ENCODE measurements around the gene MEIOB. TPM values are rescaled to one million over a fixed set of nuclear protein-coding genes. Genes with fewer than 3 reads are reported as not detected.

Gene MEIOB
- total and polyA plus RNA-seq, 8 donors, result 0.26 to 0.44 TPM; not detected in 6

- Histone ChIP-seq H3K27ac (no peak overlapping the region), H3K27me3 (no peaks in the 10 kb centered on the region), H3K4me1 (peaks cover 0 to 8% (median 5%) of the 10 kb centered on the region in 3 donors), H3K36me3 (no peaks in the 10 kb centered on the region), H3K4me3 (no peak overlapping the region), H3K9me3 (no peaks in the 10 kb centered on the region)
- intact Hi-C loops (cut with DNase I), result no loop called here
- no peak for ATAC-seq
- WGBS, 2 donors, result 87 to 88% methylated on average over 44 to 51 of the region's 51 CpGs
- DNase-seq, result peak in 3 of 6 donors; percentile 55 to 81 (median 60)
- TF ChIP-seq, protein P1, sequence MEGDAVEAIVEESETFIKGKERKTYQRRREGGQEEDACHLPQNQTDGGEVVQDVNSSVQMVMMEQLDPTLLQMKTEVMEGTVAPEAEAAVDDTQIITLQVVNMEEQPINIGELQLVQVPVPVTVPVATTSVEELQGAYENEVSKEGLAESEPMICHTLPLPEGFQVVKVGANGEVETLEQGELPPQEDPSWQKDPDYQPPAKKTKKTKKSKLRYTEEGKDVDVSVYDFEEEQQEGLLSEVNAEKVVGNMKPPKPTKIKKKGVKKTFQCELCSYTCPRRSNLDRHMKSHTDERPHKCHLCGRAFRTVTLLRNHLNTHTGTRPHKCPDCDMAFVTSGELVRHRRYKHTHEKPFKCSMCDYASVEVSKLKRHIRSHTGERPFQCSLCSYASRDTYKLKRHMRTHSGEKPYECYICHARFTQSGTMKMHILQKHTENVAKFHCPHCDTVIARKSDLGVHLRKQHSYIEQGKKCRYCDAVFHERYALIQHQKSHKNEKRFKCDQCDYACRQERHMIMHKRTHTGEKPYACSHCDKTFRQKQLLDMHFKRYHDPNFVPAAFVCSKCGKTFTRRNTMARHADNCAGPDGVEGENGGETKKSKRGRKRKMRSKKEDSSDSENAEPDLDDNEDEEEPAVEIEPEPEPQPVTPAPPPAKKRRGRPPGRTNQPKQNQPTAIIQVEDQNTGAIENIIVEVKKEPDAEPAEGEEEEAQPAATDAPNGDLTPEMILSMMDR (IDR thresholded peaks at IDR 0.05), result no peak
- no peak for FAIRE-seq
Measured at GRCh38 chr16:1786242-1787055, 85.5 kb downstream of the MEIOB start.

- ATAC-seq, result no peak
- no peaks in the 10 kb centered on the region for H3K9me3 ChIP-seq
- 87 to 91% methylated on average over 14 of the region's 14 CpGs for WGBS, 2 donors
- no peaks in the 10 kb centered on the region for H3K36me3 ChIP-seq
- H3K27me3 ChIP-seq, result no peaks in the 10 kb centered on the region
- peak in 1 of 6 donors; percentile 67 for DNase-seq
- H3K27ac ChIP-seq, result no peak overlapping the region
- TF ChIP-seq, protein P1 (IDR thresholded peaks at IDR 0.05), result no peak
- intact Hi-C loops (cut with DNase I), result no loop called here
- peaks cover 5 to 14% (median 9%) of the 10 kb centered on the region in 3 donors for H3K4me1 ChIP-seq
- H3K4me3 ChIP-seq, result no peak overlapping the region
- no peak for FAIRE-seq
Measured at GRCh38 chr16:1785846-1786170, 86.2 kb downstream of the MEIOB start.

GRCh38 chr16:1784977-1785845, 86.8 kb downstream of the MEIOB start:
- Histone ChIP-seq H3K4me1 (peaks cover 11 to 16% (median 15%) of the 10 kb centered on the region in 3 donors), H3K9me3 (no peaks in the 10 kb centered on the region), H3K4me3 (no peak overlapping the region), H3K27me3 (no peaks in the 10 kb centered on the region), H3K36me3 (no peaks in the 10 kb centered on the region), H3K27ac (no peak overlapping the region)
- intact Hi-C loops (cut with DNase I), result no loop called here
- no peak for FAIRE-seq
- TF ChIP-seq, protein P1 (IDR thresholded peaks at IDR 0.05), result no peak
- peak in 2 of 6 donors; percentile 16 to 26 for DNase-seq
- no peak for ATAC-seq
- WGBS, 2 donors, result 83 to 87% methylated on average over 26 of the region's 26 CpGs

Other genes starting within 250 kb of the MEIOB start
- 10 to 100 TPM; 21.7 to 49.3 (median 32.4) TPM for gene JPT2, start 193.9 kb downstream of the MEIOB start, total RNA-seq
- 10 to 100 TPM; 13.5 to 22.2 TPM for gene JPT2, start 193.9 kb downstream of the MEIOB start, polyA plus RNA-seq
- 10 to 100 TPM; 25.5 to 51.8 (median 40.1) TPM for gene MAPK8IP3, start 166.0 kb downstream of the MEIOB start, total RNA-seq
- 100 to 1,000 TPM in 1 of 2 donors, 10 to 100 TPM in 1; 94.9 to 244 TPM for gene MAPK8IP3, start 166.0 kb downstream of the MEIOB start, polyA plus RNA-seq
- 10 to 100 TPM; 27.4 to 37.8 (median 30.4) TPM for gene NME3, start 100.6 kb downstream of the MEIOB start, total RNA-seq
- 100 to 1,000 TPM; 232 to 297 TPM for gene NME3, start 100.6 kb downstream of the MEIOB start, polyA plus RNA-seq
- gene EME2, start 99.4 kb downstream of the MEIOB start, total RNA-seq, result 1 to 10 TPM; 4.7 to 10.0 (median 6.8) TPM
- gene EME2, start 99.4 kb downstream of the MEIOB start, polyA plus RNA-seq, result 10 to 100 TPM; 18.4 to 37.9 TPM
- 10 to 100 TPM; 42.4 to 74.5 (median 54.7) TPM for gene MRPS34, start 99.0 kb downstream of the MEIOB start, total RNA-seq
- 10 to 100 TPM; 76.0 to 84.1 TPM for gene MRPS34, start 99.0 kb downstream of the MEIOB start, polyA plus RNA-seq
- 10 to 100 TPM; 19.2 to 41.3 (median 37.2) TPM for gene SPSB3, start 89.6 kb downstream of the MEIOB start, total RNA-seq
- 100 to 1,000 TPM; 161 to 223 TPM for gene SPSB3, start 89.6 kb downstream of the MEIOB start, polyA plus RNA-seq
- 10 to 100 TPM; 20.4 to 42.5 (median 25.6) TPM for gene NUBP2, start 89.2 kb downstream of the MEIOB start, total RNA-seq
- 10 to 100 TPM; 55.7 to 58.8 TPM for gene NUBP2, start 89.2 kb downstream of the MEIOB start, polyA plus RNA-seq
- gene IGFALS, start 78.5 kb downstream of the MEIOB start, total RNA-seq, result 1 to 10 TPM; 1.0 to 3.8 (median 2.3) TPM
- gene IGFALS, start 78.5 kb downstream of the MEIOB start, polyA plus RNA-seq, result 1 to 10 TPM; 4.4 to 8.2 TPM
- 10 to 100 TPM; 26.6 to 39.5 (median 34.6) TPM for gene HAGH, start 45.3 kb downstream of the MEIOB start, total RNA-seq
- 10 to 100 TPM; 57.9 to 63.7 TPM for gene HAGH, start 45.3 kb downstream of the MEIOB start, polyA plus RNA-seq
- gene FAHD1, start 45.0 kb downstream of the MEIOB start, total RNA-seq, result 10 to 100 TPM in 3 of 6 donors, 1 to 10 TPM in 3; 5.1 to 14.4 (median 10.2) TPM
- 10 to 100 TPM; 12.4 to 12.7 TPM for gene FAHD1, start 45.0 kb downstream of the MEIOB start, polyA plus RNA-seq
- not detected for gene HS3ST6, start 46.3 kb upstream of the MEIOB start, total RNA-seq
- gene HS3ST6, start 46.3 kb upstream of the MEIOB start, polyA plus RNA-seq, result under 1 TPM in 1 of 2 donors, not detected in 1; 0.11 TPM
- 10 to 100 TPM; 29.7 to 77.4 (median 57.0) TPM for gene MSRB1, start 71.0 kb upstream of the MEIOB start, total RNA-seq
- 10 to 100 TPM; 47.0 to 94.4 TPM for gene MSRB1, start 71.0 kb upstream of the MEIOB start, polyA plus RNA-seq
- gene RPL3L, start 82.5 kb upstream of the MEIOB start, total RNA-seq, result 10 to 100 TPM in 3 of 6 donors, under 1 TPM in 2, not detected in 1; 0.09 to 35.3 (median 11.0) TPM
- gene RPL3L, start 82.5 kb upstream of the MEIOB start, polyA plus RNA-seq, result 10 to 100 TPM in 1 of 2 donors, under 1 TPM in 1; 0.05 to 11.3 TPM
- gene NDUFB10, start 87.4 kb upstream of the MEIOB start, total RNA-seq, result 10 to 100 TPM; 54.0 to 72.1 (median 58.7) TPM
- gene NDUFB10, start 87.4 kb upstream of the MEIOB start, polyA plus RNA-seq, result 100 to 1,000 TPM in 1 of 2 donors, 10 to 100 TPM in 1; 84.2 to 108 TPM
- 1,000 to 10,000 TPM; 1,316 to 3,013 (median 1,806) TPM for gene RPS2, start 92.7 kb upstream of the MEIOB start, total RNA-seq
- gene RPS2, start 92.7 kb upstream of the MEIOB start, polyA plus RNA-seq, result 1,000 to 10,000 TPM; 1,574 to 3,219 TPM
- gene RNF151, start 94.7 kb upstream of the MEIOB start, total RNA-seq, result not detected
- gene RNF151, start 94.7 kb upstream of the MEIOB start, polyA plus RNA-seq, result under 1 TPM; 0.12 to 0.61 TPM
- 10 to 100 TPM; 14.7 to 23.5 (median 19.4) TPM for gene TBL3, start 99.9 kb upstream of the MEIOB start, total RNA-seq
- gene TBL3, start 99.9 kb upstream of the MEIOB start, polyA plus RNA-seq, result 10 to 100 TPM; 55.8 to 63.7 TPM
- under 1 TPM in 5 of 6 donors, not detected in 1; 0.35 to 0.69 (median 0.52) TPM for gene NOXO1, start 109.3 kb upstream of the MEIOB start, total RNA-seq
- gene NOXO1, start 109.3 kb upstream of the MEIOB start, polyA plus RNA-seq, result 1 to 10 TPM in 1 of 2 donors, under 1 TPM in 1; 0.70 to 1.6 TPM
- gene GFER, start 112.0 kb upstream of the MEIOB start, total RNA-seq, result 10 to 100 TPM; 17.1 to 31.9 (median 25.9) TPM
- gene GFER, start 112.0 kb upstream of the MEIOB start, polyA plus RNA-seq, result 10 to 100 TPM; 25.7 to 62.0 TPM
- gene SYNGR3, start 117.8 kb upstream of the MEIOB start, total RNA-seq, result 1 to 10 TPM in 1 of 6 donors, under 1 TPM in 5; 0.19 to 1.5 (median 0.55) TPM
- gene SYNGR3, start 117.8 kb upstream of the MEIOB start, polyA plus RNA-seq, result 1 to 10 TPM in 1 of 2 donors, under 1 TPM in 1; 0.57 to 3.1 TPM
- 10 to 100 TPM; 26.0 to 93.6 (median 42.4) TPM for gene ZNF598, start 137.7 kb upstream of the MEIOB start, total RNA-seq
- gene ZNF598, start 137.7 kb upstream of the MEIOB start, polyA plus RNA-seq, result 10 to 100 TPM; 71.0 to 73.5 TPM
- gene NPW, start 147.6 kb upstream of the MEIOB start, total RNA-seq, result 1 to 10 TPM in 2 of 6 donors, under 1 TPM in 4; 0.43 to 1.9 (median 0.50) TPM
- 1 to 10 TPM; 1.3 to 2.7 TPM for gene NPW, start 147.6 kb upstream of the MEIOB start, polyA plus RNA-seq
- gene NHERF2, start 154.7 kb upstream of the MEIOB start, total RNA-seq, result 10 to 100 TPM; 14.7 to 28.9 (median 23.0) TPM
- gene NHERF2, start 154.7 kb upstream of the MEIOB start, polyA plus RNA-seq, result 100 to 1,000 TPM in 1 of 2 donors, 10 to 100 TPM in 1; 60.7 to 144 TPM
- 10 to 100 TPM in 1 of 6 donors, 1 to 10 TPM in 5; 5.2 to 10.4 (median 8.4) TPM for gene NTHL1, start 175.7 kb upstream of the MEIOB start, total RNA-seq
- gene NTHL1, start 175.7 kb upstream of the MEIOB start, polyA plus RNA-seq, result 10 to 100 TPM; 22.1 to 22.8 TPM
- 10 to 100 TPM; 51.0 to 91.7 (median 77.6) TPM for gene TSC2, start 175.8 kb upstream of the MEIOB start, total RNA-seq
- gene TSC2, start 175.8 kb upstream of the MEIOB start, polyA plus RNA-seq, result 100 to 1,000 TPM; 119 to 172 TPM

All from pancreas (tissue), 10 donors.